Stimulated activated naive B cell treated with anti-CD40 and anti-IgM and Interleukin-4, amounts not matched to agents 10 μg/mL and 1 μg/mL and 100 μg/mL, for 72 hours (primary cell): Measurements from ENCODE around the gene ABCA1.
"Not testable (repeated sequence)": the region's sequence is repeated elsewhere in the genome, so short reads cannot be mapped to it uniquely, and the experiment has no call there.

ENCODE experiments used
- ATAC-seq, 2 donors: fragments of 150-1000 bp; cut with Tn5 transposase; replicated peaks; 2 replicates each; pipeline ENCODE4 v1.10.0; 2021; ENCODE audit warnings: moderate library complexity in 1 of 2
- DNase-seq: peaks from one replicate; pipeline ENCODE4 v3.0.0; 2021
- H3K27ac Mint-ChIP-seq: one replicate; pipeline ENCODE4 v1.8.0; 2022; ENCODE audit warnings: mild to moderate bottlenecking, mixed read lengths
- H3K27me3 Mint-ChIP-seq, 2 donors: one replicate each; pipeline ENCODE4 v1.8.0; 2022; ENCODE audit warnings: mixed read lengths in 2 of 2
- H3K36me3 Mint-ChIP-seq, 2 donors: one replicate each; pipeline ENCODE4 v1.8.0; 2022; ENCODE audit warnings: mixed read lengths in 2 of 2, mild to moderate bottlenecking in 1 of 2
- H3K4me1 Mint-ChIP-seq, 2 donors: one replicate each; pipeline ENCODE4 v1.8.0; 2022; ENCODE audit warnings: mixed read lengths in 2 of 2, mild to moderate bottlenecking in 1 of 2
- H3K4me3 Mint-ChIP-seq, 2 donors: one replicate each; pipeline ENCODE4 v1.8.0; 2022; ENCODE audit warnings: mild to moderate bottlenecking in 2 of 2, mixed read lengths in 2 of 2, moderate library complexity in 1 of 2
- H3K9me3 Mint-ChIP-seq, 2 donors: one replicate each; pipeline ENCODE4 v1.8.0; 2022; ENCODE audit warnings: mixed read lengths in 2 of 2, mild to moderate bottlenecking in 1 of 2

The ABCA1 gene

GRCh38 chr9:104933091-104933490 lies 5.1 kb upstream of the ABCA1 start:
- H3K27ac Mint-ChIP-seq, H3K4me3 Mint-ChIP-seq, H3K27me3 Mint-ChIP-seq, ATAC-seq, DNase-seq, H3K36me3 Mint-ChIP-seq, H3K9me3 Mint-ChIP-seq: not testable (repeated sequence)
- peaks cover 14 to 19% of the 10 kb centered on the region in 2 donors for H3K4me1 Mint-ChIP-seq

DNA sequence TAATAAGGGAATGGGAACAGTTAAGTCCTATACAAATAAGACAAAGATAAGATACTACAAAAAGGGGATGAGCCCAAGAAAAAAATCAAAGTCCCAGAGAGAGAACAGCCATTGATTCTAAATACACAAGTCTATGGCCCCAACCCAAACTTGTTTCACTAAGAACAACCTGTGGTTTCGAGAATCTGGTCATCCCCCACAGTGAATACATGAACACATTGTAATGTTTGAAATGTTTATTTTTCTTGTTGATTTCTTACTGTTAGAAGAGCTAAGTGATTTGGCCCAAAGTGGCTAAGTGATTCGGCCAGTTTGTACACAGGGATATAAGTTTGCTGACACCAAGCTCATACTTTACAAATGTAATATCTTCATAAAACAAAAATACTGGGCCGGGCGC lies 3.3 kb upstream of the ABCA1 start:
- H3K4me3 Mint-ChIP-seq, result no peak overlapping the region
- peaks cover 18 to 32% of the 10 kb centered on the region in 2 donors for H3K4me1 Mint-ChIP-seq
- DNase-seq, result no peak
- H3K27ac Mint-ChIP-seq, result no peak overlapping the region
- no peaks in the 10 kb centered on the region for H3K9me3 Mint-ChIP-seq
- H3K27me3 Mint-ChIP-seq, result no peaks in the 10 kb centered on the region
- H3K36me3 Mint-ChIP-seq, result no peaks in the 10 kb centered on the region
- no peak for ATAC-seq

DNA sequence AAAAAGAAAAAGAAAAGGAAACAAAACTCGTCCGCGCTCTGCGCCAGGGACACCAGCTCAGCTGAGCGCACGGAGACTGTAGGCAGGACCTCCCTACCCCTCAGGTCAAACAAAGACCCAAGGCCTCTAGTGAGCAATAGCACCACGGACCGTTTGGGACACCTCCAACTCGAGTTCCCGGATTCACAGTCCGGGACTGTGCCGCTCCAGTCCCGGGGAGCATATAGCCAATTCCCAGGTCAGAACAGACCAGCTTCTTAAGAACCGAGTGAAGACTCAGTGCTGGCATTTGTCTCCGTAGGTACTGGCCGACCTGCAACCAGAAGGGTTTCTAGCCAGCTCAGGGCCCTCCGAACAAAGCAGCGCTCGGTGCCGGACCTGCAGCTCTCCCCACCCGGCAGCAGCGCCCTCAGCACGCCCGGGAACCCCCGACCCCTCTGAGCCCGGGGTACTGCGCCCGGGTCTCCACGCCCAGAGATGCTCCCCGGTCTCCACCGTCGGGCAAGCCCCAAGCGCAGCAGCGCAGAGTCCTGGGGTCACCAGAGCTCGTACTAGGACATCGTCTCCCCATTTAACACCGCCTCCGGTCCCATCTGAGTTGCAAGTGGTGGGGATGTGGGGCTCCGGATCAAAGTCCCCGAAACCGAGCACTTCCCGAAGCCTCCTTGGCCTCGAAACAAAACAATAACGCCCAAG lies 591 bp downstream of the ABCA1 start:
- H3K36me3 Mint-ChIP-seq, result no peaks in the 10 kb centered on the region
- peak overlapping the region; percentile 96 to 97 for H3K4me3 Mint-ChIP-seq
- peak; percentile 22 for DNase-seq
- peak overlapping the region; percentile 92 for H3K27ac Mint-ChIP-seq
- peaks cover 31 to 56% of the 10 kb centered on the region in 2 donors for H3K4me1 Mint-ChIP-seq
- no peaks in the 10 kb centered on the region for H3K27me3 Mint-ChIP-seq
- ATAC-seq, result peak; percentile 23 to 34
- no peaks in the 10 kb centered on the region for H3K9me3 Mint-ChIP-seq

DNA sequence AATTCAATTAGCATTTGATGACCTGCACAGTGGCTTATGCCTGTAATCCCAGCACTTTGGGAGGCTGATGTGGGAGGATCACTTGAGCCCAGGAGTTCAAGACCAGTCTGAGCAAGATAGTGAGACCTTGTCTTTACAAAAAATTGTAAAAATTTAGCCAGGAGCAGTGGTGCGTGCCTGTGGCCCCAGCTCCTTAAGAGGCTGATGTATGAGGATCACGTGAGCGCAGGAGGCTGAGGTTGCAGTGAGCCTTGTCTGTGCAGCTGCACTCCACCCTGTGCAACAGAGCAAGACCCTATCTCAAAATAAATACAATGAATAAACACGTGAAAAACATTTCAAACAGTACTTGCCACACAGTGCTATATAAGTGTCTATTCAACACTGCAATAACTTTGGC lies 4.2 kb downstream of the ABCA1 start:
- Mint-ChIP-seq H3K4me1 (peaks cover 42 to 76% of the 10 kb centered on the region in 2 donors), H3K27ac (peak overlapping the region; percentile 66), H3K4me3 (peak overlapping the region; percentile 14 to 39), H3K27me3 (no peaks in the 10 kb centered on the region), H3K9me3 (no peaks in the 10 kb centered on the region), H3K36me3 (no peaks in the 10 kb centered on the region)
- peak; percentile 16 for DNase-seq
- peak; percentile 51 to 56 for ATAC-seq

GRCh38 chr9:104923289-104923688 lies 4.7 kb downstream of the ABCA1 start:
- no peaks in the 10 kb centered on the region for H3K36me3 Mint-ChIP-seq
- DNase-seq (no peak), ATAC-seq (no peak)
- no peak overlapping the region for H3K4me3 Mint-ChIP-seq
- H3K9me3 Mint-ChIP-seq, result no peaks in the 10 kb centered on the region
- H3K27ac Mint-ChIP-seq, result no peak overlapping the region
- peaks cover 40 to 76% of the 10 kb centered on the region in 2 donors for H3K4me1 Mint-ChIP-seq
- no peaks in the 10 kb centered on the region for H3K27me3 Mint-ChIP-seq

DNA sequence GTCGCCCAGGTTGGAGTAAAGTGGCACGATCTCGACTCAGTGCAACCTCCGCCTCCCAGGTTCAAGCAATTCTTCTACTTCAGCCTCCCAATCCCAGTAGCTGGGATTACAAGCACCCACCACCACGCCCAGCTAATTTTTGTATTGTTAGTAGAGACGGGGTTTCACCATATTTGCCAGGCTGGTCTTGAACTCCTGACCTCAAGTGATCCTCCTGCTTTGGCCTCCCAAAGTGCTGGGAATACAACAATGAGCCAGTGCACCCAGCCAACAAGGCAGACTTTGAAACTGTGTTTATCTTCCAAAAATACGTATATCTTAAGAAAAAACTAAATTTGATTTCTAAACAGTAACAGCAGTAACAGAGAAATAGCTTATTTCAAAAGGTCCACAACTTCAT lies 5.2 kb downstream of the ABCA1 start:
- not testable (repeated sequence) for DNase-seq, H3K27me3 Mint-ChIP-seq, H3K27ac Mint-ChIP-seq, H3K36me3 Mint-ChIP-seq, H3K9me3 Mint-ChIP-seq, H3K4me3 Mint-ChIP-seq, ATAC-seq
- H3K4me1 Mint-ChIP-seq, result peaks cover 42 to 76% of the 10 kb centered on the region in 2 donors

DNA sequence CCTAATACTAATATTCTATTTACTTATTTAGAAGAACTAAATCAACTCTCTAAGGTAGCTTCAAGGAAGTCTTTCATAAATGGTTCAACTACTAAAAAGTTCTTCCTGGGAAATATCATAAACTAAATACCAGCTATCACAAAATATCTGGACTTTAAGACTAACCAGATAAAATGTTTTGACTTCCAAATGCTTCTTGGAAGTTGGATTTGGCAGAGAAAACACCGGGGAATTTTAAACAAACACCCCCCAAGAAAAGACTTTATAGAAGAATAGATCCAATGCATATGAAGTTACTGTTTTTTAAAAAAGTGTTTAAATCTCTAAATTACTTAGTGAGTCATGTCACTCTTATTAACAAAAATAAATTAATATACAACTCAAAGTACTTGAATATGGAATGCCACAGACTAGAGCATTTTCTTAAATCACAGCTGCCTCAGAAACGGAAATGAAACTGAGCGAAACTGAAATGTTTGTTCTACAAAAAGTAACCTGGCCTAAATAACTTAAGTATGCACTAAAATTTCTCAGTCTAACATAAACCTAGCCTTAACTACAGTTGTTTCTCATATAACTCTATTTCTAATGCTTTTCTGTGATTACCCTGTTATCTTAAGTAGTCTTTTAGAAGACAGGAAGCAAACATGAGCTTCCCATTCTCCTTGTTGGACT lies 6.8 kb downstream of the ABCA1 start:
- Mint-ChIP-seq H3K36me3 (no peaks in the 10 kb centered on the region), H3K27me3 (no peaks in the 10 kb centered on the region), H3K27ac (no peak overlapping the region), H3K4me3 (no peak overlapping the region), H3K9me3 (no peaks in the 10 kb centered on the region), H3K4me1 (peaks cover 42 to 75% of the 10 kb centered on the region in 2 donors)
- DNase-seq (no peak), ATAC-seq (no peak)

DNA sequence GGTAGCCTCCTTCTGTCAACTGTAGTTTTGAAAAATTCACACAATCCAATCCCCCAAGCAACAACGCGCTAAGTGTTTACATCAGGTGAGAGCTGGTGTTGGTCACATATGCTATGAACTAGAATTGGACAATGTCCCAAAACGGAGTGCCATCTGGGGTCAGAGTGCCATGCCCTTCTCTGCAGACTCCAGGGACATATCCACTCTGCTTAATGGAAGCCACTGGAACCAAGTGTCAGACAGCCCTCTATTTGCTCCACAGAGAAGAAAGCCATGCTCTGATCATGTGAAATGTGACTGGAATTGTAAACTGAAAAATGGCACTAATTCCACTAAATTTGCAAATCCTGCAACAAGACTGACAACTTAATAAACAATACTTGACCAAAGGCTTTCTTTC lies 12.2 kb downstream of the ABCA1 start:
- ATAC-seq, result no peak
- no peaks in the 10 kb centered on the region for H3K27me3 Mint-ChIP-seq
- H3K4me1 Mint-ChIP-seq, result peaks cover 32 to 62% of the 10 kb centered on the region in 2 donors
- H3K36me3 Mint-ChIP-seq, result no peaks in the 10 kb centered on the region
- no peak overlapping the region for H3K27ac Mint-ChIP-seq
- H3K4me3 Mint-ChIP-seq, result no peak overlapping the region
- H3K9me3 Mint-ChIP-seq, result no peaks in the 10 kb centered on the region
- no peak for DNase-seq

DNA sequence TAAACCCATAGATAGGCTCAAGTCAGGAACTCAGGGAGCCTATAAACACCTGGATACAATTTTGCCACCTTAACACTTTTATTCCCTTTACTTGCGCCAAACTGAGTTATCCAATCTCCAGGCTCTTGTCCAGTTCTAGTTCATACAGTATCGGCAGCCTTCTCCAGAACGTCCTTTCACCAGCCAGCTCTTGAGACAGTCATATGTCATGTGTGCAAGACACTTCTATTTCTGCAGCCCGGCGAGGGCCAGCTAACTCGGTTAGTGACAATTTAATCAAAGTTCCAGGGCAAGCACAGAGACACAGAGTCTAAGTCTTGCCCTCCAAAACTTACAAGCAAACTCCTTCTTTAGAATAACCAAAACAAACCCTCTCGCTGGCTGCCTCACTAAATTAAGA lies 12.9 kb downstream of the ABCA1 start:
- H3K36me3 Mint-ChIP-seq, result no peaks in the 10 kb centered on the region
- no peaks in the 10 kb centered on the region for H3K27me3 Mint-ChIP-seq
- DNase-seq, result no peak
- H3K27ac Mint-ChIP-seq, result no peak overlapping the region
- H3K4me3 Mint-ChIP-seq, result no peak overlapping the region
- no peaks in the 10 kb centered on the region for H3K9me3 Mint-ChIP-seq
- peaks cover 35 to 68% of the 10 kb centered on the region in 2 donors for H3K4me1 Mint-ChIP-seq
- no peak for ATAC-seq

GRCh38 chr9:104914466-104914865 lies 13.5 kb downstream of the ABCA1 start:
- Mint-ChIP-seq H3K36me3 (no peaks in the 10 kb centered on the region), H3K9me3 (no peaks in the 10 kb centered on the region), H3K4me3 (peak overlapping the region; percentile 49 to 50), H3K4me1 (peaks cover 38 to 68% of the 10 kb centered on the region in 2 donors), H3K27ac (peak overlapping the region; percentile 1), H3K27me3 (no peaks in the 10 kb centered on the region)
- ATAC-seq, result no peak
- no peak for DNase-seq

- DNase-seq (no peak), ATAC-seq (no peak)
- no peak overlapping the region for H3K4me3 Mint-ChIP-seq
- no peaks in the 10 kb centered on the region for H3K9me3 Mint-ChIP-seq
- H3K4me1 Mint-ChIP-seq, result peaks cover 35 to 61% of the 10 kb centered on the region in 2 donors
- H3K27me3 Mint-ChIP-seq, result no peaks in the 10 kb centered on the region
- H3K36me3 Mint-ChIP-seq, result no peaks in the 10 kb centered on the region
- H3K27ac Mint-ChIP-seq, result no peak overlapping the region
These were observed 15.3 kb downstream of the ABCA1 start for GRCh38 chr9:104912606-104913005.

GRCh38 chr9:104911032-104911607 lies 16.8 kb downstream of the ABCA1 start:
- Mint-ChIP-seq H3K4me3 (no peak overlapping the region), H3K4me1 (peaks cover 38 to 64% of the 10 kb centered on the region in 2 donors), H3K36me3 (peaks cover 0 to 2% of the 10 kb centered on the region in 2 donors), H3K27ac (no peak overlapping the region), H3K9me3 (no peaks in the 10 kb centered on the region), H3K27me3 (no peaks in the 10 kb centered on the region)
- ATAC-seq, result peak; percentile 58 to 69
- DNase-seq, result no peak

GRCh38 chr9:104907278-104907951 lies 20.5 kb downstream of the ABCA1 start:
- Mint-ChIP-seq H3K9me3 (no peaks in the 10 kb centered on the region), H3K4me1 (peaks cover 31 to 57% of the 10 kb centered on the region in 2 donors), H3K27ac (no peak overlapping the region), H3K4me3 (no peak overlapping the region), H3K27me3 (no peaks in the 10 kb centered on the region), H3K36me3 (peaks cover 0 to 2% of the 10 kb centered on the region in 2 donors)
- ATAC-seq (no peak), DNase-seq (no peak)

DNA sequence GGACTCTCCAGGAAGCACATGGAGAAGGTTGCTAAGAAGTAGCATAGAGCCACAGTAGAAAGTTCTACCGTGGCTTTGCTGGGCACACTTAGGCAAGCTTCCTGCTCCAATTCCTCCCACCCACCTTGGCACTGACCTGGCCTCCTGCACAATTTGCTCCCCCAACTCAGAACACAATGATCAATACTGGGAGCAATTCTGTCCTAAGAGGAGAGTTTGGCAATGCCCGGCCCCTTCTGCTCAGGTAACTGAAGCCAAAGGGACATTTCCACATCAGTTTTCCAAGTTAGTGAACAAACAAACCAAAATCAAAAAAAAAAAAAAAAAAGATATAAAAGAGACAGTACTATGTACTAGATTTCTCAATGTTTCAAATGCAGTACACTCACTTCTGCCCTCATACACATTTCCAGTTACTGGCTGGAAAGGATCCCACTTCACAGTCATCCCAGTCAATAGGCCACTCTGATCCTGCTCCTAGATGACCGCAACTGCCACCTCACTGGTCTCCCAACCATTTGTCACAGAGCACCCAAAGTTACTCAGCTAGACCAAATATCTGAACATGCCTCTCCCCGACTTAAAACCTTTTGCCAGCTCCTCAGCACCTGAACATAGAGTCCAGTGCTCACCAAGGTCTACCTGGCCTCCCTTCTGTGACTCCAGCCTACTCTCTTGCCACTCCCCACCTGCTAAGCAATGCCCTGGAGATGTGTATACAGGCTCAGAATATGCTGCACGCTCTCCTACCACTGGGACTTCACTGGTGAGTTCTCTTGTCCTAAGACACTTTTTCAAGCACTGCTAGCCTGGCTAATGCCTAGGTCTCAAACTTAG lies 21.3 kb downstream of the ABCA1 start:
- peaks cover 0 to 2% of the 10 kb centered on the region in 2 donors for H3K36me3 Mint-ChIP-seq
- H3K9me3 Mint-ChIP-seq, result no peaks in the 10 kb centered on the region
- no peaks in the 10 kb centered on the region for H3K27me3 Mint-ChIP-seq
- H3K4me3 Mint-ChIP-seq, result no peak overlapping the region
- peaks cover 30 to 51% of the 10 kb centered on the region in 2 donors for H3K4me1 Mint-ChIP-seq
- ATAC-seq (no peak), DNase-seq (no peak)
- no peak overlapping the region for H3K27ac Mint-ChIP-seq
